Measurements from ENCODE around the gene XRCC5.

The XRCC5 gene

GRCh38 chr2:216245391-216245975 is 136.3 kb downstream of the XRCC5 start:
- Mint-ChIP-seq H3K36me3 (ENCODE audit: low read depth) (no peaks in the 10 kb centered on the region), H3K4me3 (no peak overlapping the region), H3K27ac (no peak overlapping the region), H3K27me3 (no peaks in the 10 kb centered on the region), H3K4me1 (ENCODE audit: low read depth) (peaks cover 4% of the 10 kb centered on the region), H3K9me3 (peaks cover 4% of the 10 kb centered on the region)
- DNase-seq = no peak

- Mint-ChIP-seq H3K4me1 (ENCODE audit: low read depth) (peaks cover 4% of the 10 kb centered on the region), H3K4me3 (no peak overlapping the region), H3K27me3 (no peaks in the 10 kb centered on the region), H3K36me3 (ENCODE audit: low read depth) (no peaks in the 10 kb centered on the region), H3K9me3 (peaks cover 4% of the 10 kb centered on the region), H3K27ac (no peak overlapping the region)
- DNase-seq = no peak
Measured at GRCh38 chr2:216246766-216247165, 137.6 kb downstream of the XRCC5 start.

All from activated T-cell treated with anti-CD3 and anti-CD28 coated beads, Interleukin-2, amount 50 U/mL, for 24 hours (primary cell).